GM23338 (cell line): Measurements from ENCODE around the gene GRIN2A. TPM values are rescaled to one million over a fixed set of nuclear protein-coding genes. Genes with fewer than 3 reads are reported as not detected.

Source experiments
- ATAC-seq: fragments of 200-7000 bp; cut with Tn5 transposase; 3 replicates; pipeline ENCODE4 v1.9.1; 2020
- DNase-seq: peaks from one replicate; pipeline ENCODE4 v3.0.0-alpha.2; 2015; ENCODE audit warnings: low spot score
- H2AFZ ChIP-seq: fragments of 200-600 bp; sonication (generic); 2 replicates; pipeline ENCODE4 v1.8.0; 2016; ENCODE audit warnings: antibody characterized with exemption, mild to moderate bottlenecking, moderate library complexity
- H3F3A ChIP-seq: fragments of 200-600 bp; sonication (generic); replicated peaks from 2 replicates; pipeline ENCODE4 v1.8.0; 2017; ENCODE audit warnings: antibody characterized with exemption, mixed run types, low read depth
- H3K27ac ChIP-seq: fragments of 200-600 bp; sonication (generic); 2 replicates; pipeline ENCODE4 v1.6.1; 2016; ENCODE audit warnings: low read depth
- H3K27me3 ChIP-seq: fragments of 200-600 bp; sonication (generic); 2 replicates; pipeline ENCODE4 v1.8.0; 2016; ENCODE audit warnings: mild to moderate bottlenecking, mixed run types, moderate library complexity; ENCODE audit not compliant: insufficient read depth
- H3K36me3 ChIP-seq: fragments of 200-600 bp; sonication (generic); 2 replicates; pipeline ENCODE4 v1.8.0; 2016; ENCODE audit warnings: mild to moderate bottlenecking; ENCODE audit not compliant: insufficient read depth
- H3K4me1 ChIP-seq: fragments of 200-600 bp; sonication (generic); 2 replicates; pipeline ENCODE4 v1.8.0; 2016; ENCODE audit warnings: mild to moderate bottlenecking, moderate library complexity; ENCODE audit not compliant: insufficient read depth
- H3K4me2 ChIP-seq: fragments of 200-600 bp; sonication (generic); 2 replicates; pipeline ENCODE4 v1.7.1; 2017; ENCODE audit warnings: mixed run types
- H3K4me3 ChIP-seq: fragments of 200-600 bp; sonication (generic); 2 replicates; pipeline ENCODE4 v1.6.1; 2016; ENCODE audit warnings: mixed run types
- H3K79me2 ChIP-seq: fragments of 200-600 bp; sonication (generic); replicated peaks from 2 replicates; pipeline ENCODE4 v1.8.0; 2017; ENCODE audit warnings: mild to moderate bottlenecking; ENCODE audit not compliant: insufficient read depth
- H3K9me2 ChIP-seq: fragments of 200-600 bp; sonication (generic); 2 replicates; pipeline ENCODE4 v1.8.0; 2017; ENCODE audit not compliant: insufficient read depth
- H4K20me1 ChIP-seq: fragments of 200-600 bp; sonication (generic); replicated peaks from 2 replicates; pipeline ENCODE4 v1.8.0; 2017; ENCODE audit warnings: mild to moderate bottlenecking; ENCODE audit not compliant: insufficient read depth
- H3K27ac Mint-ChIP-seq: 2 replicates; pipeline ENCODE4 v1.8.0; 2020; ENCODE audit warnings: inconsistent platforms, mild to moderate bottlenecking, moderate library complexity, mixed read lengths
- H3K27me3 Mint-ChIP-seq: 3 replicates; pipeline ENCODE4 v1.8.0; 2022; ENCODE audit warnings: low read depth, mild to moderate bottlenecking, moderate library complexity, mixed read lengths, inconsistent platforms; ENCODE audit not compliant: insufficient read depth, poor library complexity
- H3K36me3 Mint-ChIP-seq: 3 replicates; pipeline ENCODE4 v1.8.0; 2021; ENCODE audit warnings: low read depth, mild to moderate bottlenecking, inconsistent platforms, moderate library complexity, mixed read lengths
- H3K4me1 Mint-ChIP-seq: 3 replicates; pipeline ENCODE4 v1.8.0; 2020; ENCODE audit warnings: mild to moderate bottlenecking, inconsistent platforms, mixed read lengths
- H3K4me3 Mint-ChIP-seq: 3 replicates; pipeline ENCODE4 v1.8.0; 2021; ENCODE audit warnings: moderate library complexity, mild to moderate bottlenecking, inconsistent platforms, mixed read lengths
- H3K9me3 Mint-ChIP-seq: 3 replicates; pipeline ENCODE4 v1.8.0; 2020; ENCODE audit warnings: moderate library complexity, mild to moderate bottlenecking, inconsistent platforms, mixed read lengths
- CREB1 ChIP-seq: fragments of 250-450 bp; sonication (Bioruptor Pico); IDR thresholded peaks from 2 replicates; pipeline ENCODE4 v1.5.0; 2020; ENCODE audit warnings: low read depth, mild to moderate bottlenecking, moderate library complexity
- CTCF ChIP-seq, 2 experiments: fragments of 200-600 bp in 1 of 2; sonication (generic) in 1 of 2; conservative IDR thresholded peaks; 2 replicates each; pipeline versions ENCODE4 v1.5.1 to v1.6.1; 2016 to 2017; ENCODE audit warnings: antibody characterized with exemption in 2 of 2, low read depth in 2 of 2, mild to moderate bottlenecking in 2 of 2, moderate library complexity in 1 of 2
- ETS1 ChIP-seq: IDR thresholded peaks from 2 replicates; pipeline ENCODE4 v1.6.1; 2016; ENCODE audit warnings: antibody characterized with exemption
- EZH2 ChIP-seq: fragments of 200-600 bp; sonication (generic); IDR thresholded peaks from one replicate; pipeline ENCODE4 v1.8.0; 2017; ENCODE audit warnings: antibody characterized with exemption, mild to moderate bottlenecking, low read depth; ENCODE audit not compliant: unreplicated experiment
- EZH2phosphoT487 ChIP-seq: fragments of 200-600 bp; sonication (generic); IDR thresholded peaks from one replicate; pipeline ENCODE4 v1.8.1; 2018; ENCODE audit warnings: antibody characterized with exemption; ENCODE audit not compliant: unreplicated experiment
- JUNB ChIP-seq: IDR thresholded peaks from one replicate; pipeline ENCODE4 v1.6.1; 2016; ENCODE audit warnings: antibody characterized with exemption; ENCODE audit not compliant: unreplicated experiment
- NANOG ChIP-seq: IDR thresholded peaks from 2 replicates; pipeline ENCODE4 v1.6.1; 2016; ENCODE audit warnings: antibody characterized with exemption, borderline replicate concordance
- POLR2AphosphoS5 ChIP-seq: IDR thresholded peaks from 2 replicates; pipeline ENCODE4 v1.6.1; 2016; ENCODE audit warnings: antibody characterized with exemption, low read depth
- REST ChIP-seq: IDR thresholded peaks from one replicate; pipeline ENCODE4 v1.6.1; 2018; ENCODE audit warnings: antibody characterized with exemption; ENCODE audit not compliant: unreplicated experiment
- STAT1 ChIP-seq: IDR thresholded peaks from one replicate; pipeline ENCODE4 v1.6.1; 2016; ENCODE audit warnings: antibody characterized with exemption; ENCODE audit not compliant: unreplicated experiment
- ZNF114 ChIP-seq: fragments of 250-450 bp; sonication (Bioruptor Pico); IDR thresholded peaks from 2 replicates; pipeline ENCODE4 v1.5.0; 2020; ENCODE audit warnings: mild to moderate bottlenecking, moderate library complexity
- ZNF331 ChIP-seq: fragments of 250-450 bp; sonication (Bioruptor Pico); IDR thresholded peaks from 2 replicates; pipeline ENCODE4 v1.5.0; 2020; ENCODE audit warnings: low read depth, mild to moderate bottlenecking, moderate library complexity
- ZNF462 ChIP-seq: fragments of 250-450 bp; sonication (Bioruptor Pico); IDR thresholded peaks from 2 replicates; pipeline ENCODE4 v1.5.0; 2020; ENCODE audit warnings: mild to moderate bottlenecking, moderate library complexity
- polyA plus RNA-seq: library from polyadenylated mRNA; unstranded; fragments of >200 nt; fragmentation: Nextera tagmentation; extraction: Ambion mirVana; gene quantifications from 2 replicates; pipeline ENCODE4 v1.2.1, GENCODE V29; 2016
- total RNA-seq: library from RNA; depleted of rRNA; stranded (reverse); fragments of >200 nt; shearing (Covaris generic); gene quantifications from 2 replicates; pipeline ENCODE4 v1.2.3, GENCODE V29; 2014

GRIN2A gene
- total and polyA plus RNA-seq, 2 experiments from 2014 or later: 0.89 to 5.1 TPM

- Histone ChIP-seq H2AFZ (no peak overlapping the region), H3K27ac (no peak overlapping the region), H4K20me1 (no peaks in the 10 kb centered on the region), H3K79me2 (no peaks in the 10 kb centered on the region), H3K4me2 (no peak overlapping the region), H3K36me3 (no peaks in the 10 kb centered on the region), H3F3A (no peaks in the 10 kb centered on the region), H3K9me2 (no peaks in the 10 kb centered on the region), H3K27me3 (no peaks in the 10 kb centered on the region), H3K4me3 (no peak overlapping the region), H3K4me1 (no peaks in the 10 kb centered on the region)
- peaks cover 3% of the 10 kb centered on the region for H3K27me3 Mint-ChIP-seq
- no peak overlapping the region for H3K27ac Mint-ChIP-seq
- H3K36me3 Mint-ChIP-seq: no peaks in the 10 kb centered on the region
- TF ChIP-seq ZNF462 (CRISPR knock-in tag) (no peak), EZH2 (no peak), NANOG (no peak), JUNB (no peak), EZH2phosphoT487 (no peak), CTCF (conservative IDR thresholded peaks at IDR 0.05; ENCODE audit: low read depth in 2 of 2) (no peak), ZNF331 (CRISPR knock-in tag) (no peak), ETS1 (no peak), ZNF114 (CRISPR knock-in tag) (no peak), POLR2AphosphoS5 (no peak), STAT1 (no peak), CREB1 (no peak), REST (no peak)
- no peaks in the 10 kb centered on the region for H3K4me1 Mint-ChIP-seq
- peaks cover 7% of the 10 kb centered on the region; the same call in 2 of the 3 replicates for H3K9me3 Mint-ChIP-seq
- ATAC-seq (no peak), DNase-seq (no peak)
- H3K4me3 Mint-ChIP-seq: no peak overlapping the region
Observed at GRCh38 chr16:10226141-10226986, 44.1 kb upstream of the GRIN2A start.
